CD4-positive, alpha-beta T cell treated with Interleukin-4 for 1 hour (primary cell): ENCODE data around the gene HOXC13.

ENCODE experiments used
- DNase-seq, 2 donors: peaks; one replicate each; pipeline ENCODE4 v3.0.0-alpha.2; 2020 to 2022

Gene HOXC13

DNA sequence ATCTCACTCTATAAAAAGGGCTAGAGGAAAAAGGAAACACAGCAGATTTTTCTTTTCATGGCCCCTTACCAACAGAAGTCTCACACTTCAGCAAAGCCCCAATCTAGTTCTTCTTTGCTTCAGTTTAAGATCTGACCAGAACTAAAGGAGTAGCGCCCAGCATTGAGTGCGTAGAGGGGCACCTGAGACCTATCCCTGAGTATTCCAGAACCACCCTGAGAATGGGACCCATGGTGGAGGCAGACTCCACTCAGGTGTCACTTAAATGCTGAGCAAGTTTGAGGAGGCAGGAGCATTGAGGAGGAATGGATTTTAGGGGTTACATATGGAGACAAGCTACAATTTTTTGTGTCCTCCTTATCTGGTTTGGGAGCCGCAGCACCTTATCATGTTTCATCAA, 32.5 kb downstream of the HOXC13 start:
- no peak for DNase-seq

DNA sequence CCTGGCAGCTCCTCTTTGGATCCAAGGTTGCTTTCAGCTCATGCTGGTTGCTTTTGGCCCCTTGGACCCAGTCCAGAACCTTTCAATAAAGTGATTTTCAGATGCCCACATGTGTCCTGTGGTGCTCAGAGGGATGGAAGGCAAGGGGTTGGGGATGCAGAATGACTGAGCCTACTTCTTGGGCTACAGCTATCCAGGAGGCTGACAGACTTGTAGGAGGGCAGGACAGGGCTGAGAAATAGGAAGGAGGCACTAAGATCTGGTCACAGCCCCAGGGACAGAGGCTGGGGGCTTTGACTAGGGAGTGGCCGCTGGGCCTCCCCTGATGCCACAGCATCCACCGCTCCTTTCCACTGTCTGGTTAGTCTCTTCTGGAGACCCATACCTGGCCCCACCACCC, 33.1 kb downstream of the HOXC13 start:
- DNase-seq = no peak

DNA sequence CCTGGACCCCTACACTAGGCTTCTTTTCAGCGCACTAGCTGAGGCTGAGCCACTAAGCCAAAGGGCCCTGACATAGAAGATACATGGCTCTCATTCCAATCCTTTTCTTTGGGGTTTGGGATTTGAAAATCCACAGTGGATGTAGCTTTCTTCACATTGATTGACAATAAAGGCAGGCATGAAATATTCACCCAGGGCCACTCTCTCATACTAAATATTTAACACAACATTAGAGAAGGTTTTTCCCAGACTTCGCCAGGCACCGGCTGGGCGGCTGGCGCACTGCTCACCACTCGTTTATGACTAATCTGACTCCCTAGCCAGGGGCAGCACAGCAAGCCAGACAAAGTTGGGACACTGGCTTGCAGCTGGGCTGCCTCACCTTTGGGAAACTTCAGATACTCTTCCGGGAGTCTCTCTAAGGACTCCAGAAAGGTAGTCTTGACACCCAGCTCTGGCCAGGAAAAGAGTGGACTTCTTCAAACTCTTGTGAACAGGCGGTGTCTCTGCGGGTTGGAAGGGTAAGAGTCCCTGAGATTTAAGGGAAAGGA, 33.6 kb downstream of the HOXC13 start:
- no peak for DNase-seq

DNA sequence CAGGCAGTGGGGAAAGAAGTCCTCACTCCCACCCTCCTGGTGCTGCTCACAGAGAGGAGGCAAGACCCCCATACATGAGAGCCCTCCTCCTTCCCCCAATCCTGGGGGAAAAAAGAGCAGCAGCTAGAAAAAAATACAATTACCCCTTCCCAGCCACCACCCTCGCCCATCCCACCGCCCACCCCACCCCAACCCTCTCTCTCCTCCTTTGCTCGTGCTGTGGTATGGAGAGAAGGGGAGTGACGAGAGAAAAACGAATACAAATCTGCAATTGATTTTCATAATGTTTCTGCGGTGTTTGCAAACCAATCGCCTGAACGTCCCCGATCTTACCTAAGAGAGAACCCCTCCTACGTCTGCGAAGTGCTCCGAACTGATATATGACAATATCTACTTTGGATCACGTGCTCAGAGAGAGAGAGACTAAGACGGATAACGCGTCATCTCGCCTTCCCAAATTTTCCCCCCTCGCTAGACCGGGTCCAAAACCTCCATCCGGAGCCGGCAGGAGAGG, 34.1 kb downstream of the HOXC13 start, which contains the start of gene HOXC11:
Gene HOXC11, plus strand, starts transcription at position 405 of the 514 bp plus-strand sequence. CDS start 116 bp downstream, outside the sequence.
- no peak for DNase-seq

DNA sequence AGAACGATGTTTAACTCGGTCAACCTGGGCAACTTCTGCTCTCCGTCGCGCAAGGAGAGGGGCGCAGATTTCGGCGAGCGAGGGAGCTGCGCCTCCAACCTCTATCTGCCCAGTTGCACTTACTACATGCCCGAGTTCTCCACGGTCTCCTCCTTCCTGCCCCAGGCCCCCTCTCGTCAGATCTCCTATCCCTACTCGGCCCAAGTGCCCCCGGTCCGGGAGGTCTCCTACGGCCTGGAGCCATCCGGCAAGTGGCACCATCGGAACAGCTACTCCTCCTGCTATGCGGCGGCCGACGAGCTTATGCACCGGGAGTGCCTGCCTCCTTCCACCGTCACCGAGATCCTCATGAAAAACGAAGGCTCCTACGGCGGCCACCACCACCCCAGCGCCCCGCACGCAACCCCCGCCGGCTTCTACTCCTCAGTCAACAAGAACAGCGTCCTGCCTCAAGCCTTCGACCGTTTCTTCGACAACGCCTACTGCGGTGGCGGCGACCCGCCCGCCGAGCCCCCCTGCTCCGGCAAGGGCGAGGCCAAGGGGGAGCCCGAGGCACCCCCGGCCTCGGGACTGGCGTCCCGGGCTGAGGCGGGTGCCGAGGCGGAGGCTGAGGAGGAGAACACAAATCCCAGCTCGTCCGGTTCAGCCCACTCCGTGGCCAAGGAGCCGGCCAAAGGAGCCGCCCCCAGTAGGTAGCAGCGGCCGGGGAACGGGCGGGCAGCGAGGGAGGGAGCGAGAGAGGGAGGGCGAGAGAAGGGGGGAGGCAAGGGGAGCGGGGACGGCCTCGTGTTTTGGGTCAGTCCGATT, 34.8 kb downstream of the HOXC13 start:
- DNase-seq = no peak

DNA sequence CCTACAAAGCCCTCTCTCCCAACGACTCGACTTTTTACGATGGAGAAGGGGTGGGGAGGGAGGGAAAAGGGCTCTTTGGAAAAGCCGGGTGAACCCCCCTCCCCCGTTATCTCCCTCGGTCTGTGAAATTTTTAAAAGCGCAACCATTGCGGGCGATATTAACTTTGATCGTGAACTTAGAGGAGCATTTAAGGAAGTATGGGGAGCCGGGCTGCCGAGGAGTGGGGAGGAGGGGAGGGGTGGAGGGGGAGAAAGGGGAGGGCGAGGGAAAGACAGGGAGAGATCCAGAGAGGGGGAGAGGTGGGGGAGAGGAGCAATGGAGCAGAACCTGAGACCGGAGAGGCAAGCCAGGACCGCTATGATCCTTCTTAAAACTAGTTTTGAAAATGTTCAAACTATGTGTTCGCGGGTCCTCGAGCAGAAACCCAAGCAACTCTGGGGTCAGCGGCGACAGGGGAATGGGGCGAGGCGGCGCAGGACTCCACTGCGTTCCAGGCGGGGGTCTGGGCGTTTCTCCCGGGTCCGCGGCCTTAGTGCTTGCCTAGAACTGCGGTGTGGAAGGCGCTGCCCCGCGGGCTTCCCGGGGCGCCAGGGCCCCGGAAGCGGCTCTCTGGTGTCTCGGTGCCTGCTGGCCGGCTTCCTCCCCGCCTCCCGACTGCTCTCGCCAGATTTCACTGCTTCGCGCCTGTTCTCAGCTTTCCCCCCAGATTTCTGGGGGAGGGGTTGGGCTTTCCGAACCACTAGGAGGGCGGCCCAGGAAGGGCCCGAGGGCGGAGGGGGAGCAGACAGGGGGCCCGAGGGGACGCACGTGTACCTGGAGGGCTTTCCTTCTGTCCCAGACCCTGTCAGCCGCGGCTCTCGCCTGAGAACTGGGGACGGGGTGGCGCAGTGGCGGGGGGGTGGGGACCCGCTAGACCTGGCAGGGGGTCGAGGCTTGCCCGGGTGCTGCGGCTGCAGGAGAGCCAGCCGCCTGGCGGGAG, 35.7 kb downstream of the HOXC13 start, which contains the start of gene HOTAIR:
Gene HOTAIR, minus strand, starts transcription at position 871 of the 980 bp plus-strand sequence.
- DNase-seq = peak in 1 of 2 donors; percentile 19

DNA sequence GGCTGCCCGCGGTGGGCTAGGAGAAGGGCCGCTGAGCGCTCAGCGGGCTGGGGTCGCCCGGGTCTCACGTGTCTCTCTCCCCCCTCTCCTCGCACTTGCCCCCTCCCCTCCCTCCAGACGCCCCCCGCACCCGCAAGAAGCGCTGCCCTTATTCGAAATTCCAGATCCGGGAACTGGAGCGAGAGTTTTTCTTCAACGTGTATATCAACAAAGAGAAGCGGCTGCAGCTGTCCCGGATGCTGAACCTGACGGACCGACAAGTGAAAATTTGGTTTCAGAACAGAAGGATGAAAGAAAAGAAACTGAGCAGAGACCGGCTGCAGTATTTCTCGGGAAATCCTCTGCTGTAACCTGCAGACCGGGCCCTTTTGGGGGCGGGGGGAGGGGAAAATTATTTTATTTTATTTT, 36.4 kb downstream of the HOXC13 start:
- no peak for DNase-seq

DNA sequence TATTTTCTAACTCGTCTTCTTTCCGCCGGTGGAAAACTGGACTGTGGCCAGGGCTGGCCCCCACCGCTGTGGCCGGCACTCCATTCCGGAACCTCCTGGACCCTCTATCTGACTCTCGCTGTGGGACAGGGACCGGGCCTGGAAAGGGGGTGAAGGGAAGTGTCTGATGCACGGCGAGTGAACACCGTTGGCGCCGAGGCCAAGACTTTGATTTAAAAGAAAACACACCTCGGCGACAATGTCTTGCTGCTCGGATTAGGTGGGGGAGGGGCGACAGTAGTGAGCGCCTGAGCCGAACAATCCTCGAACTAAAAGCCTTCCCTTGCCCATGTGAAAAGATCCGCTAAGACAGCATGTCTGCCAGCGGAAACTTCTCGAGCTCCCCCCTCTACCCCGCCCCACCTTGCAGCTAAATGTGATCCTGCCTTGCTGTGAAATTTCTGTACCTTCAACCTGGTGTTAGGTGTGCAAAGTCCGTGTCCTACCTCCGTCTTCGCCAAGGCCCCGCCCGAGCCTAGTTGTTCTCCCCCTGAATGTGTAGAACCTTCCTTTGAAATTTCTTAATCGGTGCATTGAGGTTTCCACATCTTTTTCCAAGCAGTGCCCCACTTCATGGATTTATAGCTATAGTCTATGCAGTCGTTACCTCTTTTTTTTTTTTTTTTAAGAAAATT, 37.0 kb downstream of the HOXC13 start:
- DNase-seq = no peak

DNA sequence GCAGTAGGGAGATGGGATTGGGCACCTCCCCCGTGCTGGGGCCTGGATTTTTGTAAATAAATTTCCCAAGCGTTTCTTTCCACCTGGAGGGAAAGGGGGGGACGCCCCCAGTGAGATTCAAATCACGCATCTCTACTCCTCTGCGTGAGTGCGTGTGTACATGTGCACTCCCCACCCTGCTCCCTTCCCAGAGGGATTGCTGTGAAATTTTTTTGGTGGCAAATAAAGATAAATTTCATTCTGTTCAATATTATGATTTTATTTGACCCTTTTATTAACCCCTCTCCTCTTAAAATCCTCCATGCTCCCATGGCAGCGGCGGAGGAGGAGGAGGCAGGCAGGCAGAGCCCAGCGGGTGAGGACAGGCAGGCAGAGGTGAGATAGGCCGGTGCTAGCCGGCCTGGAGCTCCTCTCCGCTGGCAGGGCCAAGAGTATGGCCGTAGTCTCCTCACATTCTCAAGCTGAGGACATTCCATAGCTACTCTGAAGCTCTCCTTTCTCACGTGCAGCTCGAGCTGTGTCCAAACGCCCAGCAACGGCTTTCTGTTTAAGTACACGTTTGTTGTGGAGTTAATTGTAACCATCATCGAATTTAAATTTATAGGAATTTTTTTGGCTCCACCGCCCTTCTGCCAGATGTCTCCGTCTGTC, 37.7 kb downstream of the HOXC13 start:
- no peak for DNase-seq

DNA sequence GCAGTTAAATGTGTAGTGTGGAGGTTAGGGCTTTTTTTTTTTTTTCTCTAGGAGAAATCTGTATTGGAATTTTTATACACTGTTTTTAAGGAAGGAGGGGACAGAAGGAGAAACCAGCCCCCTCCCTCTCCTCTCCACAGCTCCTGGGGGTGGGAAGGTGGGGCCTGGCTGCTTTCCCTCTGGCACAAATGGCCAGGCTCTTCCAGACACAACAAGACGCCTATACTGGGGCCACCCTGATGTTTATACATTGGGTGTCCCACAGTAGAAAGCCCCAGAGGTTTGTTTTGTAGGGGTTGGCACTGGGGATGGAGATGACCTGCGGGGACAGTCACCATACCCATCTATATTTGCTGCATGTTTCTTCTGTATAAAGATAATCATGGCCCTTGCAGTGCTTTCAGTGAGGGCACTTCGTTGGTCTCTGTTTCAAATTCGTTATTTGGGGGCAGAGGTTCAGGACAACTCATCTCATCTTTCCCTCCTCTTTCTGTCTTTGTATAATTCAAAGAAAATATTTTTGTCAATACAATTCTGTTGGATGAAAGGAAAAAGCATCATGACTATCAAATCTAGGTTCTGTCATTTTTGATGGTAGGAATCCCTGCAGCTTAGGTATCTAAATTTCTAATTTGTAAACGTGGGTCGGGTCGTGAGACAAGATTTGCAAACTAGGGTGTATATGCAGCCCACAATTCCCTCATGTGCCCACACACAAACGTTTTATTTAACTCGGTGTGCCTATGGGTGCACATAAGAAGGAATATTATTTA, 38.4 kb downstream of the HOXC13 start:
- DNase-seq = no peak

DNA sequence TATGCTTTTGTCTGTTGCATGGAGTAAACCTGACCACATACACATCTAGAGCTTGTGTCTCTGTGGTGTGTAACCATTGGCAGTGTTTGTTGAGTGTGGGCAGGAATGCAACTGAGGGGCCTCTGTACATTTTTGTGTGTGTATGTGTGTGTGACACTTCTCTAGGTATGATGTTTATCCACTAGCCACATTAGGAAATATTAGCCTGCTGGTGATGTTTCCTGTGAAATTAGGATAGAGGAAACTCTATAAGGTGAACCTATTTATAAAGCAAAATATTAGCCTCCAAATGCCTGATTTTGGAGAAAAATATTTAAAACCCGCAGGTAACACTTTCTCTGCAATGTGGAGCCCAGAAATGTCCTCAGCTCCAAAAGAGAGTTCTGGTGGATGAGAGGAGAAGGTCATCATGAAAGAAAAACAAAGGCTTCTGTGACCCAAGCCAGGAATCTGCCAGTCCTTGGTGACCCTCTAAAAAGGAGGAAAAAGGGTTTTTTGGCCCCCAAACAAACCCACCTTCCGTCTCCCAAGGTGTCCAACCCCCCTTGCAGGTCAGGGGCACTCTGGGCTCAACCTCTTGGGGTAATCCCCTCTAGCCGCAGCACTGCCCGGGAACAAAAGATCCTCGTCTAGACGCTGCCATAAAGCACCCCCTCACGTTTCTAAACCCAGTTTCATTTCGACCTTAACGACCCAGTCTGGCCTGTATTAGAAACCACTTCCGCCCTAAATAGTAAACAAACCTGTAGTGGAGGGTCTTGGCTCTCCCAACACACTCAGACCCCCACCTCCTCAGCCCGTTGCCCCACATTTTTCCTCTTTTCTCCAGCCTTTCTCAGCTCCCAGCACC, 39.2 kb downstream of the HOXC13 start:
- DNase-seq = no peak

DNA sequence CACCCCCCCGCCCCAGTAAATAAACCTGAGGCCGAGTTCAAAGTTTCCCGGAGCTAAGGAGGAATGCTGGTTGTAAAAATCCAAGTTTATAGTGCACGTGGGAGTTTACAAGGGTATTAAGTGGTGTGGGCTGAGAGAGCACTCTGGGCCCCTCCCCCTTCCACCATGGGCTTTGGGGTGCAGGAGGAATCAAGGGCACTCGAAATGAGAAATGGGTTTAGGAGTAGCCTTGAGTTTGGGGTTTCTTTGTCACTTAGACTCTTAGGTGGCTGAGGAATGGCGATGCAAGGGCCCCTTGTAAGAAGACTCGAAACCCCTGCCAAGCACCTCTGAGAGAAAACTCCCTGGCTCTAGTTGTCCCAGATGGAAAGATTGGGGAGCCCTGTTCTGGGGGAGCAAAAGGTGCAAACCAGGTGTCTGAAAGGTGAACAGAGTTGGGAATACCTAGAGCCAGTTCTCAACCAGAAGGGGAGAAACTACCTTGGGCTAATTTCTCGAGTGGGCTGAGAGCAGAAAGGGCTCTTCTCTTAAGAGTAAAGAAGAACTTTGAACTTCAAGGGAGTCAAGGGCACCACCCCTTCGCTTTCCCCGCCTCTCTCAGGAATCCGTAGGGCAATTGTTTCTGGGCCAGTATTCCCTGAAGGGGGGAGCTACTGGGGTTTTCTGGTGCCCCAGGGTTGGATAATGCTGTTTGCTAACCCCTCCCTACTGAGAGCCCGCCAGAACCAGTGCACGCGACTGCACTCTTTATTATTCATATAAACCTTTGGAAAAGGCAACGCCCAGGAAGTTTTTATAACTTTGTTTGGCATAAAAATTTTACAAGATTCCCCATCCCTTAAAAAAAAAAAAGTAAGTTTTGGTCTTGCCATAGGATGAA, 40.1 kb downstream of the HOXC13 start:
- DNase-seq = no peak

DNA sequence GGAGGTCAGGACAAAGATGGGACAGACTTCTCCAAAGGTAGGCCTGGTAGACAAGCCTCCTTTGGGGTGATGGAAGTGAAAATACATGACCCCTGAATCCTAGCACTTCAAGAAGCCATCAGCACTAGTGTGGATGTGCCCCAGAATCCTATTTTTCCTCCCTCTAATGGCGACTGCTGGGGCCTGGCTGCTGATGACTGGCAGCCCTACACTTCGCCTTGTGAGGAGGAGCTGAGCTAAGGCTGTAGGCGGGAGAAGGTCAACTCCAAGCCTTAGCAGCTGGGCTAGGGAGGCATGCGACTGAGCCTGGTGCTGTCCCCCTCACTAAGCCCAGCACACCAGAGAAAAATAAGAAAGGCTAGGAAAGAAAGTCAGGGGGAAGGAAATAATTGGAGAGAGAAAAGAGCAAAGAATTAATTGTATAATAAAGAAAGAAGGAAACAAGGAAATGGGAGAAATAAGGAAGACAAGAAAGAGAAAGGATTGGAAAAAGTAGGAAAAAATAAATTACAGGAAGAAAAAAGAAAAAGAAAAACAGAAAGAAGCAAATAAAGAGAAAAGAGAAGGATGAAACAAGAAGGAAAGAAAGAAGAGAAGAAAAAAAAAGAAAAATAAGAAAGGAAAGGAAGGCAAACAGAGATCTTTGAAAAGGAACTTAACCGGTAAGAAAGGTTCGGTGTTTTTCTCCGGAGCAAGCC, 41.6 kb downstream of the HOXC13 start:
- no peak for DNase-seq

DNA sequence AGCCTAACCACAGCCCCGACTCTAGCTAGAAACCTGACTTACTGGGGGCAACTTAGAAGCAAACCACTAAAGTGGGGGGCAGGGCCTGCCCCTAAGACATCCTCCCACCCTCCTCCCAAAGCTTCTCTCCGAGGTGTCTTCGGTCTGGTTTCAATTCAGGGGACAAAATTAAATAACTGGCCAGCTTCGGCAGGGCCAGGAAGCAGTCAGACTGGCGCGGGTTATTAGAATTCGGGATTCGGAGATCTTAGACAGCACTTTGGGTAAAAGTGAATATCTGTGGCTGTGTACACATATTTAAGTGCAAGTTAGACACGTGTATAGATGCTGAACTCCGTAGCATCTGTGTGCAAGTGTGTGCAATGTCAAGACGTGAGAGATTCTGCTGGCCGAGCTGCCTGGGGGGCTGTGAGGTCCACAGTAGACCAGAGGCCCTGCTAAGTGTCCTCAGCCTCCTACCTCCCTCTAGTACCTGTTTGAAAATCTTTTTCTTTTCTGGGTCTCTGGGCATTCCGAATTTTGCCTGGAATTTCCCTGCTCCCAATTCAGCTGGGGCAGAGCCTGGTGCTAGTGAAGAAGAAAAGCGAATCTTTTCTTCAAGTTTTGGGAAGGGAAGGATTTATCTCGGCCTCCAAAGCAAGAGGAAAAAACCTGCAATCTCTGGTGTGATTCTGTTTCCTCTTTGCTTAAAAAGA, 42.3 kb downstream of the HOXC13 start:
- DNase-seq = no peak

DNA sequence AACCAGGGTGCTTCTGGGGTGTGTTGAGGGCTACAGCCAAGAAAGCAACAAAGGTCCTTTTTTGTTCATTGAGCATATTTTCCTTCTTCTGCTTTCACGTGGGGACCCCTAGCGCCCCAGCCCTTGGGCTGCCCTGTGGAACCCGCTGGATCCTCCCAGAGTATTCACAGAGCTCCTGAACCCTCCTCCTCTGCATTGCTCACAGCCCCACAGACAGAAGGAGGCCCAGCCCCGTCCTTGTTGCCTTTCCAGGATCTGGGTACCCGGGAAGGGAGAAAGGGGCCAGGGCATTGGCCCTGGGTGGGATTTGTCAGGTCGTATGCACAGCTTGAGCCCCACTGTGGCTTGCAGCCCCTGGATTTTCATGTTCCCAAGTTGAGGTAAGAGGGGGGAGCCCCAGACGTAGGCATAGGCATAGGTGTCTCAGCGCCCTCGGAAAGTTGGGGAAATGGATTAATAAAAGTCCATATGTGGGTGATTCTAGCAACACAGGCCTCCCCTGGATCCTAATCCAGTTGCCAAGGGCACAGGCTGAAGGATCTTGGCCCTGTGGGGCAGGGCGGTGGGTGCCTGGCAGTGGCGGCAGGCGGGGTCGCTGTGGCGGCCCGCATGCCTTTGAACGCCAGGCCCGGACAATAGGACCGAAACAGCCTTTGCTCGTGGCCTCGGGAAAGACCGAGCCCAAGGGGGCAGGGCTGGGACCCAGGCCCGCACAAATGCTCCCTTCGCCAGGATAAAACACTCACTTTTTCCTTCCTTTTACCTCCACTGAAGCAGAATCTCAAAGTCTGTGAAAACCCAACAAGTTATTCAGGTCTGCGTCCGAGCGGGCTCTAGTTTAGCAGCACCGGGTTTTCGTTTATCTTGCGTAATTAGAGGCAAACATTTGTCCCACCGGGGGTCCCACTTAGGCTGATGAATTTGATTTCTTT, 43.3 kb downstream of the HOXC13 start:
- DNase-seq = no peak
